K562 (cell line): ENCODE results near the gene TRDMT1. TPM values are rescaled to one million over a fixed set of nuclear protein-coding genes. Genes with fewer than 3 reads are reported as not detected.

Experiments used
- AFF4 ChIP-seq: sonication (generic); formaldehyde crosslinking; IDR thresholded peaks from 2 replicates; pipeline ENCODE4 v1.8.0; 2023; ENCODE audit warnings: mild to moderate bottlenecking, missing genetic modification reagents
- ARID4B ChIP-seq: sonication (generic); formaldehyde crosslinking; IDR thresholded peaks from 2 replicates; pipeline ENCODE4 v1.8.0; 2022; ENCODE audit warnings: mild to moderate bottlenecking, missing genetic modification reagents
- BHLHE40 ChIP-seq: IDR thresholded peaks from 2 replicates; pipeline ENCODE4 v1.6.1; 2011; ENCODE audit warnings: low read length, improper control_type of control experiment
- GABPB1 ChIP-seq: sonication (generic); formaldehyde crosslinking; IDR thresholded peaks from 2 replicates; pipeline ENCODE4 v1.8.0; 2022; ENCODE audit warnings: mild to moderate bottlenecking, missing genetic modification reagents
- HNRNPH1 ChIP-seq: fragments of 200-400 bp; formaldehyde crosslinking; optimal IDR thresholded peaks from 2 replicates; pipeline ENCODE3; 2017; ENCODE audit warnings: low read depth, mild to moderate bottlenecking, low read length, moderate library complexity
- KHSRP ChIP-seq: fragments of 450-650 bp; IDR thresholded peaks from 2 replicates; pipeline ENCODE4 v1.6.1; 2017
- KLF10 ChIP-seq: fragments of 250-450 bp; sonication (Bioruptor Pico); IDR thresholded peaks from 2 replicates; pipeline ENCODE4 v1.6.1; 2021; ENCODE audit warnings: matching md5 sums
- NBN ChIP-seq: fragments of 450-650 bp; IDR thresholded peaks from 2 replicates; pipeline ENCODE4 v1.6.1; 2016; ENCODE audit warnings: low read depth, mild to moderate bottlenecking
- POLR2AphosphoS2 ChIP-seq: IDR thresholded peaks from 2 replicates; pipeline ENCODE4 v1.6.1; 2012; ENCODE audit warnings: low read length, improper control_type of control experiment
- SMARCA5 ChIP-seq: fragments of 450-650 bp; IDR thresholded peaks from 2 replicates; pipeline ENCODE4 v1.6.1; 2016
- SMARCB1 ChIP-seq: IDR thresholded peaks from 2 replicates; pipeline ENCODE4 v1.6.1; 2011; ENCODE audit warnings: improper control_type of control experiment, low read depth; ENCODE audit not compliant: insufficient read length
- TCF15 ChIP-seq: fragments of 250-450 bp; sonication (Bioruptor Pico); IDR thresholded peaks from 2 replicates; pipeline ENCODE4 v1.8.0; 2022; ENCODE audit warnings: moderate library complexity, mild to moderate bottlenecking, inconsistent platforms
- WHSC1 ChIP-seq: IDR thresholded peaks from one replicate; pipeline ENCODE4 v1.6.1; 2012; ENCODE audit warnings: low read length, control low read depth, inconsistent platforms
- XRCC5 ChIP-seq: fragments of 200-400 bp; formaldehyde crosslinking; IDR thresholded peaks from 2 replicates; pipeline ENCODE4 v1.6.1; 2017; ENCODE audit warnings: low read depth, mild to moderate bottlenecking, low read length
- ZBTB17 ChIP-seq: fragments of 450-650 bp; formaldehyde crosslinking; IDR thresholded peaks from 2 replicates; pipeline ENCODE4 v1.4.0; 2020; ENCODE audit warnings: mild to moderate bottlenecking
- ZBTB5 ChIP-seq: fragments of 450-650 bp; IDR thresholded peaks from 2 replicates; pipeline ENCODE4 v1.6.1; 2017; ENCODE audit warnings: antibody characterized with exemption
- ZBTB8A ChIP-seq: fragments of 450-650 bp; IDR thresholded peaks from 2 replicates; pipeline ENCODE4 v1.6.1; 2018; ENCODE audit warnings: mild to moderate bottlenecking, moderate library complexity; ENCODE audit not compliant: partially characterized antibody
- ZNF217 ChIP-seq: sonication (generic); formaldehyde crosslinking; IDR thresholded peaks from 2 replicates; pipeline ENCODE4 v1.8.0; 2022; ENCODE audit warnings: mild to moderate bottlenecking, missing genetic modification reagents
- polyA plus RNA-seq, 8 experiments: library from polyadenylated mRNA; depleted of rRNA in 4 of 8; stranded (reverse) in 5 of 8; unstranded in 3 of 8; fragments of >200 nt; fragmentation: Nextera tagmentation in 2 of 8; fragmentation: Illumina TruSeq in 1 of 8; extraction: Ambion mirVana in 2 of 8; extraction: Trizol in 1 of 8; gene quantifications; 2 replicates each; pipeline versions ENCODE4 v1.2.1 to v1.2.3, GENCODE V29; 2011 to 2014; ENCODE audit warnings: inconsistent platforms in 1 of 8, missing spikeins in 1 of 8
- total RNA-seq, 7 experiments: library from RNA; depleted of rRNA in 6 of 7; stranded (reverse); fragments of >200 nt in 6 of 7; fragmentation: Illumina TruSeq in 2 of 7; extraction: Trizol in 2 of 7; gene quantifications; 2 replicates each; pipeline versions ENCODE4 v1.2.1 to v1.2.3, GENCODE V29; 2011 to 2021; ENCODE audit warnings: low replicate concordance in 1 of 7

Gene TRDMT1
- total and polyA plus RNA-seq, 9 of the 15 experiments (the other 6 are each of a cell fraction or from before 2014, with no cell fraction given) = 5.4 to 12.6 (median 9.3) TPM

GRCh38 chr10:17200912-17201793 lies at the start of gene TRDMT1 (continued):
- TF ChIP-seq ARID4B (CRISPR knock-in tag) = peak; percentile 76; the same call in 1 of the 2 replicates
- peak; percentile 83; the same call in 1 of the 2 replicates for TF ChIP-seq NBN
- no peak for TF ChIP-seq SMARCB1
- TF ChIP-seq KLF10 (CRISPR knock-in tag) = no peak
- TF ChIP-seq WHSC1 = no peak
- 0 out of 2 replicates have a peak, but pooled peaks have one; percentile 44 for TF ChIP-seq ZBTB17 (CRISPR knock-in tag)
- TF ChIP-seq GABPB1 (CRISPR knock-in tag) = peak; percentile 97
- peak; percentile 16; the same call in 1 of the 2 replicates for TF ChIP-seq BHLHE40
- no peak for TF ChIP-seq ZBTB5
- no peak for TF ChIP-seq ZNF217 (CRISPR knock-in tag)
- TF ChIP-seq AFF4 (CRISPR knock-in tag) = peak; percentile 87
- no peak for TF ChIP-seq TCF15 (CRISPR knock-in tag)
- TF ChIP-seq KHSRP = no peak
- no peak for TF ChIP-seq POLR2AphosphoS2
- TF ChIP-seq ZBTB8A = no peak
- TF ChIP-seq SMARCA5 = no peak
- TF ChIP-seq XRCC5 = peak; percentile 72; the same call in 1 of the 2 replicates
- TF ChIP-seq HNRNPH1 = no peak
